Epithelial cell of esophagus (primary cell): ENCODE data around the gene CATSPERZ.
A peak's percentile ranks its signal among the peaks of the same experiment; 100 is the strongest.

Source experiments
- DNase-seq: peaks from one replicate; pipeline ENCODE4 v3.0.0; 2010; ENCODE audit warnings: low read depth
- H3K4me3 ChIP-seq: 2 replicates; pipeline ENCODE4 v1.5.1; 2011; ENCODE audit warnings: mild to moderate bottlenecking, low read length, control low read depth
- TF ChIP-seq, protein P1 (sequence below): IDR thresholded peaks from 2 replicates; pipeline ENCODE4 v1.5.1; 2011; ENCODE audit warnings: low read depth, mild to moderate bottlenecking, low read length, control low read depth, inconsistent platforms; ENCODE audit not compliant: insufficient read depth; ENCODE audit errors: missing control alignments

The CATSPERZ gene

DNA sequence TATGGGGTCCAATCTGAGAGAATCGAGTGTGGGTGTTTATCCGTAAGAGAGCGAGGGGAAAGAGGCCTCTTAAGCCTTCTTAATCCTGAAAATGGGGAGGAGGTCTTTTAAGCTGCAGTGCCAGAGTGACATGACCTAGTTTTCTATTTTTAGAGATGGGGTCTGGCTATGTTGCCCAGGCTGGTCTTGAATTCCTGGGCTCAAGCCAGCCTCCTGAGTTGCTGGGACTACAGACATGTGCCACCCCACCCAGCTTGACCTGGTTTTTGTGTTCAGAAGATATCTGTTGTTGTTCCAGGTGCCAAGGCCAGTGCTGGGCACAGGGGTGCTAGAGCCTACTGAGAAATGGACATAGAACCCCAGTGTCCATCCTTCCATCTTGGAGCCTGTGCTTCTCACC is 17.1 kb upstream of the CATSPERZ start:
- no peak overlapping the region for H3K4me3 ChIP-seq
- DNase-seq = no peak
- TF ChIP-seq, protein P1, sequence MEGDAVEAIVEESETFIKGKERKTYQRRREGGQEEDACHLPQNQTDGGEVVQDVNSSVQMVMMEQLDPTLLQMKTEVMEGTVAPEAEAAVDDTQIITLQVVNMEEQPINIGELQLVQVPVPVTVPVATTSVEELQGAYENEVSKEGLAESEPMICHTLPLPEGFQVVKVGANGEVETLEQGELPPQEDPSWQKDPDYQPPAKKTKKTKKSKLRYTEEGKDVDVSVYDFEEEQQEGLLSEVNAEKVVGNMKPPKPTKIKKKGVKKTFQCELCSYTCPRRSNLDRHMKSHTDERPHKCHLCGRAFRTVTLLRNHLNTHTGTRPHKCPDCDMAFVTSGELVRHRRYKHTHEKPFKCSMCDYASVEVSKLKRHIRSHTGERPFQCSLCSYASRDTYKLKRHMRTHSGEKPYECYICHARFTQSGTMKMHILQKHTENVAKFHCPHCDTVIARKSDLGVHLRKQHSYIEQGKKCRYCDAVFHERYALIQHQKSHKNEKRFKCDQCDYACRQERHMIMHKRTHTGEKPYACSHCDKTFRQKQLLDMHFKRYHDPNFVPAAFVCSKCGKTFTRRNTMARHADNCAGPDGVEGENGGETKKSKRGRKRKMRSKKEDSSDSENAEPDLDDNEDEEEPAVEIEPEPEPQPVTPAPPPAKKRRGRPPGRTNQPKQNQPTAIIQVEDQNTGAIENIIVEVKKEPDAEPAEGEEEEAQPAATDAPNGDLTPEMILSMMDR = no peak

DNA sequence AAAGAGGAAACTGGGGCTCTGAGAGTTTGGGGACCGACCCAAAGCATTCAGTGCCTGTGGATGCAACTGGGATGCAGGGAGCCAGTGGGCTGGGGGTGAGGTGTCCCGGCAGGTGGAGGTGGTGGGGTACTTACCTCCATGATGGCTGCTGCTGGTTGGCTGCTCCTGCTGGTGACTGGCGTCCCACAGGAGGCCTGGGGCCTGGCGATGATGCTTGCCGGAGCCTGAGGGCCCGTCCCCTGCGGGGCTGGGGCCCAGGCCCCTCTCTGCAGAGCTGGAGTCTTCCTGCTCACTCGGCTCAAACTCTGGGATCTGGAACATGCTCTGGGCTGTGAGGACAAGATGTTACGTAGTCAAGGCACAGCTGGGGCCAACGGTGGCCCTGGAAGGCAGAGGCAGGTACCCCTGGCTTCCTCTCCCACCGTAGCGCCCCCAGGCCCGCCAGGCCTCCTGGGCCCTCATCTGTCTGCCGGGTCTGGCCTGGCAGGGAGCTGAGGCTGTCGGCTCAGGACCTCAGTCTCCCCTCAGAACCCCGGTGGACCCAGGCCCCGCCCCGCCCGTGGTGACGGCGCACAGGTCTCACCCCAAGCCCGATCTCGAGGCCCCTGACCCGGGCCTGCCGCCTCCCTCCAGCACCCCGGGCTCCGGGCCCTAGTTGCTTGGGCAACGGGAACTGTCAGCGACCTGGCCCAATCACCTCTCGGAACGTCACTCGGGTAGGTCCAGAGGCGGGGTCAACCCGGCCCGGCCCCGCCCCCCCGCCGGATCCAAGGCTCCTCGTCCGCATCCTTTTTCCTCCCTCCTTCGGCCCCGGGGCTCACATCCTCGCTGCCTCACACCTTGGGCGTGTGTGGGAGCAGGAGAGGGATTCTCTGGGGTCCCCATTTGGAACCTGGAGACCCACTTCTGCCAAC is 15.9 kb upstream of the CATSPERZ start, which contains the start of gene BAD:
Gene BAD (minus strand): TSS at position 618 of the 914 bp plus-strand sequence. CDS start 297 bp downstream, at position 321.
- peak; percentile 95 for DNase-seq
- TF ChIP-seq, protein P1 = no peak
- peak within 1 kb of the TSS; percentile 70 for H3K4me3 ChIP-seq

DNA sequence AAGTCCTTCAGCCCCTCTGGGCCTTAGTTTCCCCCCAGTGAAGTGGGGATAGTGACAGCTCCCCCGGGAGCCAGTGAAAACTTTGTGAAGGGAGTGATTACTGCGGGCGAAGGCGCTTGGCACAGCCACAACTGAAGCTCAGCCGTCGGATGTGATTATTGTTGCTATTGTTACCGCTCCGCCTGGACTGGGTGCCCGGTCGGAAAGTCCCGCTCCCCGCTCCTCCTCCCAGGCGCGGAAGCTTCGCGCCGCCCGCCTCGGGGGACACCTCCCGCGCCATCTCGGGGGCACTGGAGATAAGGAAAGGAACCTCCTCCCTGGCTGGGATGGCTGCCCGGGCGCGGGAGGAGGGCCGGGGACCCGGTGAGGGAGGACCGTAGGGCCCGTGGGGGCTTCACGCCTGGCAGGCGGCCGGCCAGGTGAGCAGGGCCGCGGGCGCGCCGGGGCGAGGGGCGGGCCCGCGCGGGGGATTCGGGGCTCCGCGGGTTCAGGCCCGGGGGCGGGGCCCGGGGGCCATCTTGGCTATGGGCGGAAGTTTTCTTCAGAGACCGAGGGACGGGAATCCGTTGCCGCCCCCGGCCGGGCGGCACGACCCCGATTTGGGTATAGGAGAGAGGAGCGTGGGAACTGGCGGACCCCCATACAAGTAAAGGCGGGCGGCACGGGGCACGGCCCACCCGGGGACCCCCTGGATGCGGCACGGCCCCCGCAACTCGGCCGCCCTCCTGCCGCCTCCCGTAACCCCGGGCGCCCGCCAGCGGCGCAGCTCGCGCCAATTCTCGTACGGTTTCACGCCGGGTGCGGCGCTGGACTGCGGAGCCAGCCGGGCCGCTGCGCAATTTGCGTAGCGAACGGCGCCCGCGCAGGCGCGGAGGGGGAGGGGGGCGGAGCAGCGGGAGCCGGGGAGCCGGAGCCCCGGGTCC is 14.9 kb upstream of the CATSPERZ start, which contains the start of gene GPR137:
Gene GPR137 (plus strand): TSS at position 887 of the 923 bp plus-strand sequence. CDS start 677 bp downstream, outside the sequence.
- TF ChIP-seq, protein P1 = no peak
- H3K4me3 ChIP-seq = peak within 1 kb of the TSS; percentile 70
- peak; percentile 79 for DNase-seq

DNA sequence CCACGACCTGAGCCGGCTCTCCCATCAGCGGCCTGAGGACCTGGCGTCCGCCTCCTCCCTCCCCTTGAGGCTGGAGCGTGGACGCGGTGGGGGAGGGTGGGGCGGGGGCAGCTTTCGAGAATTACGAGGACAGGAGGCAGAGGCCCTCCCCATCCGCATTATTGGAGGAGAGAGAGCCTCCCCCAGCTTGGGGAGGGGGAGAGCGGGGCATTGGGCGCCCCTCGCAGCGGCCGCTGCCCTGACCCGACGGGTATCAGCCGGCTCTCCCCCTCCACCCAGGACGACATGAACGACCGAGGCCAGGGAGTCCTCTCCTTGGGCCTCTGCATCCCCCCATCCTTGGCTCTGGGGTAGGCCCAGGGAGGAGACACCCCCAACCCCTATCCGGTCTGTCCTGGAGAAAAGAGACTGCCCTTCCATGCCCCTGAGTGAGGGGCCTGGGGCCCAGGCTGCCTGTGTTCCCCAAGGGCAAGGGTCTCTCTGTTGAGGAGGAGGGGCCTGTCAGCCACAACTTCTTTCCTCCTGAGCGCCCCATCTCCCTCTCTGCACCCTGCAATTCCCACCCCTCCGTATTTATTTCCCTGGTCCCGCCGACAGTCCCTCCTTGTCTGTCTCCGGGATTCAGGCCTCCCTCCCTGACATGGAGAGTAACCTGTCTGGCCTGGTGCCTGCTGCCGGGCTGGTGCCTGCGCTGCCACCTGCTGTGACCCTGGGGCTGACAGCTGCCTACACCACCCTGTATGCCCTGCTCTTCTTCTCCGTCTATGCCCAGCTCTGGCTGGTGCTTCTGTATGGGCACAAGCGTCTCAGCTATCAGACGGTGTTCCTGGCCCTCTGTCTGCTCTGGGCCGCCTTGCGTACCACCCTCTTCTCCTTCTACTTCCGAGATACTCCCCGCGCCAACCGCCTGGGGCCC is 14.0 kb upstream of the CATSPERZ start:
- no peak for DNase-seq
- TF ChIP-seq, protein P1 = no peak
- peak overlapping the region; percentile 55 for H3K4me3 ChIP-seq

DNA sequence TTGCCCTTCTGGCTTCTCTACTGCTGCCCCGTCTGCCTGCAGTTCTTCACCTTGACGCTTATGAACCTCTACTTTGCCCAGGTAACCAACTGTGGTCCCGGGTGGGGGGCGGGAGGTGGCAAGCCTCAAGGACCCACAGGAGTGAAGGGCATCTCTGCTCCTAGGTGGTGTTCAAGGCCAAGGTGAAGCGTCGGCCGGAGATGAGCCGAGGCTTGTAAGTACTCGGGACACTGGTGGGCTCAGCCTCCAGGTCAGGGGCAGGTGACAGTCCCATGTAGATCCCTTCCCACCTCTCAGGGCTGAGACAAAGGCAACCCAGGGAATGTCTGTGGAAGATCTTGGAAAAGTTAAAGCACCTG is 13.4 kb upstream of the CATSPERZ start:
- DNase-seq = no peak
- no peak overlapping the region for H3K4me3 ChIP-seq

More for the DNA sequence above, 13.4 kb upstream of the CATSPERZ start:
- TF ChIP-seq, protein P1 = no peak
